ENCODE data around the gene ICOSLG. TPM values are rescaled to one million over a fixed set of nuclear protein-coding genes. Genes with fewer than 3 reads are reported as not detected.
A peak's percentile ranks its signal among the peaks of the same experiment; 100 is the strongest.
"Not testable (repeated sequence)": the region's sequence is repeated elsewhere in the genome, so short reads cannot be mapped to it uniquely, and the experiment has no call there.

The ICOSLG gene
- total RNA-seq, 1 donor from 2014 or later: 3.1 TPM

- no peak for DNase-seq
These were observed 25.1 kb upstream of the ICOSLG start for GRCh38 chr21:44265734-44266270.

DNA sequence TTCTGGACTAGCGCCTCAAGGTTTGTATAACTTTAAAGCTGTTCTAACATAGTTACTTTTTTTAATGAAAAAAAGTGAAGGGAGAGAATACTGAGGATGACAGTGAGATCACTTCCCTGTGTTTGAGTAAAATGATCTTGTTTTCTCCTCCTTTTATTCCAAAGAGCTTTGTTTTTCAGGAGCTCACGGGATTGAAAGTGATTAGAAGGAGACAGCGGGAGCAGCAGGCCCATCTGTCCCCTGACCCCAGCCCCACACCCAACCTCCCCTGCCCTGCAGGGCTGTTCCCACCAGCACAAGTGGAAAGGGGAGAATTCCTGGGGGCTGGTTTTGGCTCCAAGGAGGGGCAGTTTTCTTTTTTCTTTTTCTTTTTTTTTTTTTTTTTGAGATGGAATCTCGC is 23.0 kb upstream of the ICOSLG start:
- DNase-seq: no peak

GRCh38 chr21:44263221-44263760 is 22.5 kb upstream of the ICOSLG start:
- peak; percentile 16 for DNase-seq

GRCh38 chr21:44262338-44263056 is 21.8 kb upstream of the ICOSLG start:
- no peak for DNase-seq

- DNase-seq: no peak
These were observed 21.0 kb upstream of the ICOSLG start, which contains the start of gene DNMT3L for GRCh38 chr21:44261675-44262295. DNMT3L (minus strand) TSS chr21:44261897; CDS start chr21:44261259, 638 bp downstream.

- DNase-seq: no peak
These were observed 20.3 kb upstream of the ICOSLG start for GRCh38 chr21:44260791-44261631.

- DNase-seq: no peak
These were observed 19.3 kb upstream of the ICOSLG start for GRCh38 chr21:44260066-44260465.

- DNase-seq: no peak
These were observed 18.5 kb upstream of the ICOSLG start for GRCh38 chr21:44259082-44259705.

DNA sequence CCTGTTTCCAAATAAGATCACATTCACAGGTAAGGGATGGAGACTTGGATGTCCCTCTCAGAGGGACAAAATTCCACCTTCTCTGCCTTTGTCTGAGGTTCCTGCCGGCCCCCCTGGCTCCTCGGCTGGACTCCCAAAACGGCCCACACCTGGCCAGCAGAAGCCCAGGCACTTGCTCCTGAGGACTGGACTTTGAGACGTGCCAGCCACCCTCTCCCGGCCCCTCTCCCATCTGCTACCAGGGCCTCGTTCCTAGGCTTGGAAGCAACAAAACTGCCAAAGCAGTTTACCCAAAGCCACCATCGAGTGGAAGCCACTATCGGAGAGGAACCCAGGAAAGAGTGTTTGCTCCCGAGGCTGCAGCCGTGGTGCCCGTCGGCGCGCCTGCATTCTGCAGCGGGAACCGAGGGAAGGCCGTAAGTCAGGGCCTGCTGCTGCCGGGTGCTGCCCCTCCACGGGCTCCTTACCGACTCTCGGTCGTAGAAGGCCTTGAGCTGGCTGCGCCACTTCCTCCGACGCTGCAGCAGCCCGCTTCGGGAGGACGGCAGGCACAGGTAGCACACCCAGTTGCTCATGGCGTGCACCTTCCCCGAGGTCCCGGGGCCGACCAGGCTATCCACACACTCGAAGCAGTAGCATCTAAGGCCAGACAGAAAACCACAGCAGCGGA is 17.4 kb upstream of the ICOSLG start:
- no peak for DNase-seq

GRCh38 chr21:44255511-44255981 is 14.8 kb upstream of the ICOSLG start:
- DNase-seq: peak; percentile 32

DNA sequence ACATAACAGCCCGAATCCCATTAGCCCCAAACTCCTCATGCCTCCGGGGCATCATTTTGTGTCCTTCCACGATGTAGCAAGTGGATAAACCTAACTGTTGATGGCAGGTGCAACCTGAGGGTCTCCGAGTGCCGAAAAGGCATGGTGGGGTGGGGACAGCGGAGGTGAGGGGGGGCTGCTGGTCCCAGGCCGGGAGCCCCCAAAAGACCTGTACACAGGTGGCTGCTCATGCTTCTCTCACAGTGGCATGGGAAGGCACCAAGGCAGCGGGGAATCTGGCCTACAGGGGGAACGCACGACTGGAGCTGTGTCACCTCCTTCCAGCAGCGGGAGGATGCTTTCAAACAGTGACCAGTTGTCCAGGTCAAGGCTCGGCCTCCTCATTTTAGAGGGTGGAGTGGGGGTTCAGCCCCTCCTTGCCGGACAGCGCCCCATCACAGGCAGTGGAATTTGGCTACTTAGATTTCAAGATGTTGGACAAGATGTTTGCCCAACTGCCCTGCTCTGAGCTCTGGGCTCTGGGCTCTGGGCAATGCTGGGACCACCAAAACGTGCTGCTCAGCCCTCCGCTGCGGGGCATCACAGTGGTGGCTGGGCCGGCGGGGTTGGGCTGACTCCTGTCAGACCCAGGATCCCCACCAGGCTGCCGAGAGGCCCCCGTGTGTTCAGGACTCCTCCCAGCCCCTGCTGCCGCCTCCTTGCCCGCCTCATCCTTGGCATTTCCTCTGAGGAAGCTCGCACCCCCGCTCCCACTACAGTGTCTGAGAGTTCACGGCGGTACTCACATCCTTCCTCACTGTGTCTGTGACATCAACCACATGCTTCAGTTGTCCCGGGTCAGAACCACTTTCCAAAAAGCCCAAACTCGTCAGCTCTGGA is 13.3 kb upstream of the ICOSLG start:
- DNase-seq: no peak

DNA sequence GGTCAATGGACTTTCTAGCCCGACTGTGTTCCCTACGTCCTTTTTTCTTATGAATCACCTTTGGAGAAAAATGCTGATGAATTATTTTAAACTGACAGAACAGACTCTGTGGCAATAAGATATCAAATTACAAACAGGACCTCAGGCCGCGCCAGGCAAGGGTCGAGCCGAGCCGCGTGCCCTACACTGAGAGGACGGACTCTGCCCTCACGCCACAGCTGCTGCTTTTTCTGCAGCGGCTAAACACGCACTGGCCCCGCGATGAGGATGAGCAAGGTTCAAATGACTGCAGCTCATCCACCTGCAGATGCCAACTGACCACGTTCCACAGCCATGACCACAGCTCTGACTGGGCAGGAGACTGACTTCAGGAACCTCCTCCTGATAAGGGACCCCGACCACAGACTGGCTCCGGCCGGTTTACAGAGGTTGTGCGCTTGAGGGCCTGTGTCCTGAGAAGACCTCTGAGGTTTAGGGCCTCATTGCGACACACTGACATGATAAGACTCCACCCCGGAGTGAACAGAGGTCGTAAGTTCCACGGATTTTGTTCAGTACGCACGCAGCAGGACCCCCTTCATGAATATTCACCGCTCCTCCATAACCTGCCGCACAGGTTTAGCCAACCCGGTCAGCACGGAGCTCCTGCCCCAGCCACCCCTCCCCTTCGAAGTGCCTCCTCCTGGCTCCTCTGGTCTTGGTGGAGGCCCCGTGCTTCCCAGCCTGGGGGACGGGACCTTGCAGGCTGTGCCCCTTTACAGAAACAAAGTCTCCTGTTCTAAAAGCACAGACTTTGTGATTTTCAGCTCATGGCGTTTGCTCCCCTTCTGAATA is 8.7 kb upstream of the ICOSLG start:
- not testable (repeated sequence) for DNase-seq

DNA sequence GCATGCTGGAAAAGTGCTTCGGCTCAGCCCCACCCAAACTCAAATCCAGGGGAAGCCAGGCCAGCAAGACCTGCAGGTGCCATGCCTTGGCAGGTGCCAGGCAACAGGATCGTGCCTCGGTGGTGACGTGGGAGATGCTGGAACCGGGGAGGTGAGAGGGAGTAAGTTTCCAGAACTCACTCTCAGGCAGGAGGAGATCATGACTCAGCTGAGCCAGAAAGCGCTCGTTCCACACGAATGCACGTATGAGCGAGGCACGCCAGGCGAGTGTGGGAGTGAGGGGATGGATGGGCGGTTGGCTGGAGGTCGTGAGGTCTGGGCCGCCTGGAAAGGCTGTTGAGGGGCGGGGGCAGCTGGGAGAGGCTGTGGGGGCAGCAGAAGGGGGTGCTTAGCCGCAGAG is 7.2 kb upstream of the ICOSLG start:
- not testable (repeated sequence) for DNase-seq

DNA sequence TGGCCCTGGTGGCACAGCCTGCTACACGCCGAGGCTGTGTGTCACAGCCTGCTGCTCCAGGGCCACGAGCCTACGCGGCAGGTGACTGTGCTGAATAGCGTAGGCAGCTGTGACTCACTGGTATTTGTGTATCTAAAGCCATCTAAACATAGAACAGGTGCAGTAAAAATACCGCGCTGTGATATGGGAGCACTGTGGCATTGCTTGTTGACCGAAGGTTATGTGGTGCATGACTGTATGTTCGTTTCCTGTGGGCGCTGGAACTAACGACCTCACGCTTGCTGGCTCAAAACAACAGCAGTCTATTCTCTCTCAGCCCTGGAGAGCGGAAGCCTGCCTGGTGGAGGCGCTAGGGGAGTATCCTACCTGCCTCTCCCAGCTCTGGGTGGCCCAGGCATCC is 3.2 kb upstream of the ICOSLG start:
- not testable (repeated sequence) for DNase-seq

DNA sequence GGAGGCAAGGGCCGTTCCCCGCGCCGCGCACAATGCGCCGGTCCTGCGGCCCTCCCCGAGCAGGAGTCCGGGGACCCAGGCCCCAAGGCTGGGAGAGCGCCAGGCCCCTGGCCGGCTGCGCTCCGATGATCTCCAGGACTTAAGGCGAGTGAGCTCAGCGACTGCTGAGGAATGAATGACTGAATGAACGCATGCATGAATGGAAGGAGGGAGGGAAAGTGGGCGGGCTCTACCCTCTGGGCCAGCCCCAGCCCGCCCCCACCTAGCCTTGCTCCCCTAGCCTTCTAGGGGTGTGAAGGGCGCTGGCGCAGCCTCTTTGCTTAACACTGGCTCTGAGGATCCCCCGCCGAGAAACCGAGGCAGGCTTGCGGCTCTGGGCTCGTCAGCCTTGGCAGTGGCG is 538 bp upstream of the ICOSLG start:
- DNase-seq: not testable (repeated sequence)

GRCh38 chr21:44240353-44240752 is 390 bp downstream of the ICOSLG start:
- DNase-seq: not testable (repeated sequence)

GRCh38 chr21:44229561-44229960 is 11.2 kb downstream of the ICOSLG start:
- DNase-seq: not testable (repeated sequence)

DNA sequence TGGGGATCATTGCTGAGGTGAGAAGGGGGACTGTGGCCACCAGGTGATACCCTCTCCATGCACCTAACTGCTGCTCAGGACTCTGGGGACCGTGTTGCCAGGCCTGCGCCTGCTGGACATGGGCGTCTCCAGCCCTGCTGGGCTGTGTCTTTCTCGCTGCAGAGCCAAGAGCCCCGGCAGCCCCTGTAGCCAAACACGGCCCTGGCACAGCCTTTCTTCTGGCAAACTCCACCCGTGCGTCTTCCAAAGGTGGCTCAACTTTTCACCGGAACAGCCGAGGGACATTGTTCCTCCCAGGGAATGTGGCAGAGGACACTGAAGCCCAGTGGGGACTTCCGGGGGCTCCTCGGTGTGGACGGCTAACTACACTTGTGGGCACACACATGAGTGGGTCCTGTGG is 12.6 kb downstream of the ICOSLG start:
- not testable (repeated sequence) for DNase-seq

- DNase-seq: not testable (repeated sequence)
These were observed 13.1 kb downstream of the ICOSLG start for GRCh38 chr21:44227614-44228013.
